Anterior cingulate cortex (tissue), 58 donors: Measurements from ENCODE around the gene UBE2G2.

ENCODE experiments used
- DNase-seq, 58 donors: peaks; one replicate each; lab custom pipeline; 2025; lab: John Stamatoyannopoulos, UW

Gene UBE2G2

GRCh38 chr21:44766818-44767354, 34.7 kb downstream of the UBE2G2 start:
- no peak for DNase-seq

GRCh38 chr21:44766014-44766817, 35.4 kb downstream of the UBE2G2 start:
- DNase-seq: no peak

GRCh38 chr21:44765231-44766013, 36.2 kb downstream of the UBE2G2 start:
- no peak for DNase-seq

- DNase-seq: no peak
These were observed 37.0 kb downstream of the UBE2G2 start for GRCh38 chr21:44764319-44765230.

- no peak for DNase-seq
These were observed 37.9 kb downstream of the UBE2G2 start for GRCh38 chr21:44763451-44764318.

- no peak for DNase-seq
These were observed 38.6 kb downstream of the UBE2G2 start for GRCh38 chr21:44763050-44763378.

- DNase-seq: no peak
These were observed 39.2 kb downstream of the UBE2G2 start for GRCh38 chr21:44762221-44763049.

GRCh38 chr21:44761747-44762208, 39.8 kb downstream of the UBE2G2 start:
- DNase-seq: no peak

GRCh38 chr21:44761011-44761729, 40.5 kb downstream of the UBE2G2 start:
- no peak for DNase-seq

- no peak for DNase-seq
These were observed 41.2 kb downstream of the UBE2G2 start for GRCh38 chr21:44760376-44760775.

- no peak for DNase-seq
These were observed 41.9 kb downstream of the UBE2G2 start for GRCh38 chr21:44759628-44760285.

- no peak for DNase-seq
These were observed 42.6 kb downstream of the UBE2G2 start for GRCh38 chr21:44758781-44759627.

GRCh38 chr21:44758141-44758561, 43.5 kb downstream of the UBE2G2 start:
- DNase-seq: no peak

GRCh38 chr21:44757731-44758130, 43.9 kb downstream of the UBE2G2 start:
- no peak for DNase-seq

GRCh38 chr21:44756423-44757185, 45.0 kb downstream of the UBE2G2 start:
- no peak for DNase-seq

- no peak for DNase-seq
These were observed 46.4 kb downstream of the UBE2G2 start for GRCh38 chr21:44755227-44755626.
